ENCODE results near the gene FAM20B. TPM values are rescaled to one million over a fixed set of nuclear protein-coding genes. Genes with fewer than 3 reads are reported as not detected.

The FAM20B gene
- total and polyA plus RNA-seq, 2 donors (not counting 1 experiment from before 2014, with no cell fraction given): 5.2 to 32.8 TPM

GRCh38 chr1:179105393-179105792, 79.7 kb downstream of the FAM20B start:
- Histone ChIP-seq H3K4me2 (replicated peaks; ENCODE audit: low read depth, low read length, poor library complexity, severe bottlenecking) (no peak overlapping the region), H3K9ac (ENCODE audit: low read length) (no peak overlapping the region), H3K4me1 (ENCODE audit: control insufficient read depth in 2 of 2, insufficient read depth in 2 of 2, low read length in 2 of 2) (no peaks in the 10 kb centered on the region), H2AFZ (ENCODE audit: insufficient read depth, low read depth, low read length, poor library complexity, severe bottlenecking) (no peak overlapping the region), H3K79me2 (ENCODE audit: control insufficient read depth, insufficient read depth, low read length) (no peaks in the 10 kb centered on the region), H3K4me3 (ENCODE audit: control extremely low read depth in 1 of 5, extremely low read depth in 1 of 5, insufficient read depth in 1 of 5, low read depth in 2 of 5, low read length in 4 of 5) (no peak overlapping the region), H3K27ac (ENCODE audit: low read length in 2 of 2) (no peak overlapping the region), H4K20me1 (ENCODE audit: control insufficient read depth, insufficient read depth, low read length, poor library complexity, severe bottlenecking) (no peaks in the 10 kb centered on the region), H3K36me3 (replicated peaks in 1 of 2; ENCODE audit: control extremely low read depth in 1 of 2, control insufficient read depth in 1 of 2, extremely low read depth in 1 of 2, insufficient read depth in 2 of 2, low read length in 1 of 2) (peaks cover 0 to 28% of the 10 kb centered on the region in 2 experiments), H3K9me3 (ENCODE audit: control extremely low read depth in 1 of 3, control insufficient read depth in 2 of 3, insufficient read depth in 1 of 3, low read length in 2 of 3) (no peaks in the 10 kb centered on the region), H3K27me3 (replicated peaks in 1 of 4; ENCODE audit: control extremely low read depth in 1 of 4, control insufficient read depth in 3 of 4, insufficient read depth in 4 of 4, low read length in 3 of 4) (no peaks in the 10 kb centered on the region)
- no peaks in the 10 kb centered on the region for H3K4me1 Mint-ChIP-seq
- H3K9me3 Mint-ChIP-seq (ENCODE audit: insufficient read depth): no peaks in the 10 kb centered on the region
- ATAC-seq (ENCODE audit: low read depth) (no peak), DNase-seq (peak; percentile 25)
- POLR2A ChIA-PET: no interaction called here
- no peak overlapping the region for H3K4me3 Mint-ChIP-seq
- TF ChIP-seq, protein P1, sequence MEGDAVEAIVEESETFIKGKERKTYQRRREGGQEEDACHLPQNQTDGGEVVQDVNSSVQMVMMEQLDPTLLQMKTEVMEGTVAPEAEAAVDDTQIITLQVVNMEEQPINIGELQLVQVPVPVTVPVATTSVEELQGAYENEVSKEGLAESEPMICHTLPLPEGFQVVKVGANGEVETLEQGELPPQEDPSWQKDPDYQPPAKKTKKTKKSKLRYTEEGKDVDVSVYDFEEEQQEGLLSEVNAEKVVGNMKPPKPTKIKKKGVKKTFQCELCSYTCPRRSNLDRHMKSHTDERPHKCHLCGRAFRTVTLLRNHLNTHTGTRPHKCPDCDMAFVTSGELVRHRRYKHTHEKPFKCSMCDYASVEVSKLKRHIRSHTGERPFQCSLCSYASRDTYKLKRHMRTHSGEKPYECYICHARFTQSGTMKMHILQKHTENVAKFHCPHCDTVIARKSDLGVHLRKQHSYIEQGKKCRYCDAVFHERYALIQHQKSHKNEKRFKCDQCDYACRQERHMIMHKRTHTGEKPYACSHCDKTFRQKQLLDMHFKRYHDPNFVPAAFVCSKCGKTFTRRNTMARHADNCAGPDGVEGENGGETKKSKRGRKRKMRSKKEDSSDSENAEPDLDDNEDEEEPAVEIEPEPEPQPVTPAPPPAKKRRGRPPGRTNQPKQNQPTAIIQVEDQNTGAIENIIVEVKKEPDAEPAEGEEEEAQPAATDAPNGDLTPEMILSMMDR (IDR thresholded peaks at IDR 0.05): no peak
- no peak for TF ChIP-seq EZH2 (IDR thresholded peaks at IDR 0.05; ENCODE audit: borderline replicate concordance, insufficient read depth, low read depth, low read length, poor library complexity, severe bottlenecking)
- no peaks in the 10 kb centered on the region for H3K27me3 Mint-ChIP-seq
- H3K27ac Mint-ChIP-seq: no peak overlapping the region
- WGBS (ENCODE audit: insufficient coverage): 87% methylated on average over 3 of the region's 7 CpGs
- CTCF ChIA-PET: interaction anchor here (0.9 to 1.6 kb wide), 4 partner anchors 16 to 704 kb away, joined by 3 to 6 read pairs (median 4); no protein-coding TSS in a partner anchor
- intact Hi-C loops (cut with micrococcal nuclease): no loop called here

- no peaks in the 10 kb centered on the region for H3K27me3 ChIP-seq (replicated peaks in 1 of 4; ENCODE audit: control extremely low read depth in 1 of 4, control insufficient read depth in 3 of 4, insufficient read depth in 4 of 4, low read length in 3 of 4)
- no peak for ATAC-seq (ENCODE audit: low read depth)
- no peaks in the 10 kb centered on the region for H3K27me3 Mint-ChIP-seq
- no peak for DNase-seq
- 90% methylated on average over 13 of the region's 15 CpGs for WGBS (ENCODE audit: insufficient coverage)
- no peak overlapping the region for H2AFZ ChIP-seq (ENCODE audit: insufficient read depth, low read depth, low read length, poor library complexity, severe bottlenecking)
- no peak for TF ChIP-seq EZH2 (IDR thresholded peaks at IDR 0.05; ENCODE audit: borderline replicate concordance, insufficient read depth, low read depth, low read length, poor library complexity, severe bottlenecking)
- TF ChIP-seq, protein P1 (IDR thresholded peaks at IDR 0.05): no peak
- H3K79me2 ChIP-seq (ENCODE audit: control insufficient read depth, insufficient read depth, low read length): no peaks in the 10 kb centered on the region
- no peaks in the 10 kb centered on the region for H3K9me3 Mint-ChIP-seq (ENCODE audit: insufficient read depth)
- H3K4me1 ChIP-seq (ENCODE audit: control insufficient read depth in 2 of 2, insufficient read depth in 2 of 2, low read length in 2 of 2): no peaks in the 10 kb centered on the region
- H3K4me3 Mint-ChIP-seq: no peak overlapping the region
- no peaks in the 10 kb centered on the region for H3K9me3 ChIP-seq (ENCODE audit: control extremely low read depth in 1 of 3, control insufficient read depth in 2 of 3, insufficient read depth in 1 of 3, low read length in 2 of 3)
- H3K4me1 Mint-ChIP-seq: no peaks in the 10 kb centered on the region
- ChIA-PET CTCF (no interaction called here), POLR2A (no interaction called here)
- peaks cover 0 to 34% of the 10 kb centered on the region in 2 experiments for H3K36me3 ChIP-seq (replicated peaks in 1 of 2; ENCODE audit: control extremely low read depth in 1 of 2, control insufficient read depth in 1 of 2, extremely low read depth in 1 of 2, insufficient read depth in 2 of 2, low read length in 1 of 2)
- no peak overlapping the region for H3K4me2 ChIP-seq (replicated peaks; ENCODE audit: low read depth, low read length, poor library complexity, severe bottlenecking)
- no peak overlapping the region for H3K4me3 ChIP-seq (ENCODE audit: control extremely low read depth in 1 of 5, extremely low read depth in 1 of 5, insufficient read depth in 1 of 5, low read depth in 2 of 5, low read length in 4 of 5)
- no peaks in the 10 kb centered on the region for H4K20me1 ChIP-seq (ENCODE audit: control insufficient read depth, insufficient read depth, low read length, poor library complexity, severe bottlenecking)
- intact Hi-C loops (cut with micrococcal nuclease): no loop called here
- H3K9ac ChIP-seq (ENCODE audit: low read length): no peak overlapping the region
- H3K27ac Mint-ChIP-seq: no peak overlapping the region
- no peak overlapping the region for H3K27ac ChIP-seq (ENCODE audit: low read length in 2 of 2)
These were observed 82.3 kb downstream of the FAM20B start for GRCh38 chr1:179107706-179108629.

Data from B cell (primary cell).